ENCODE data around the gene GNAL. TPM values are rescaled to one million over a fixed set of nuclear protein-coding genes. Genes with fewer than 3 reads are reported as not detected.
"Not testable (repeated sequence)": the region's sequence is repeated elsewhere in the genome, so short reads cannot be mapped to it uniquely, and the experiment has no call there.

GNAL gene
- total RNA-seq, 3 donors from 2014 or later (not counting 1 experiment from before 2014, with no cell fraction given) = 10.9 to 15.0 (median 12.6) TPM

- Histone ChIP-seq H3K27ac (ENCODE audit: low read length) (peak overlapping the region; percentile 100), H3K4me1 (ENCODE audit: control insufficient read depth, insufficient read depth, low read length) (peaks cover 14% of the 10 kb centered on the region), H3K9me3 (ENCODE audit: control insufficient read depth, insufficient read depth, low read length) (no peaks in the 10 kb centered on the region), H3K36me3 (ENCODE audit: control insufficient read depth, insufficient read depth, low read length) (peaks cover 7% of the 10 kb centered on the region), H3K4me3 (ENCODE audit: low read length) (peak overlapping the region; percentile 43), H3K27me3 (ENCODE audit: control insufficient read depth, insufficient read depth, low read length) (no peaks in the 10 kb centered on the region)
- no peaks in the 10 kb centered on the region for H3K27me3 Mint-ChIP-seq (ENCODE audit: low read depth in 2 of 2)
- intact Hi-C loops (cut with micrococcal nuclease) = loop anchor here (5.0 kb wide), 1 partner anchor 1997 kb away; the partner anchor contains the start of gene VAPA
- H3K4me3 Mint-ChIP-seq = peak overlapping the region; percentile 94
- TF ChIP-seq CTCF (IDR thresholded peaks at IDR 0.05) = no peak
- no peak for DNase-seq
- peaks cover 9 to 30% of the 10 kb centered on the region in 2 donors for H3K4me1 Mint-ChIP-seq
- ATAC-seq = no peak
- no peaks in the 10 kb centered on the region for H3K9me3 Mint-ChIP-seq
- peaks cover under 1% of the 10 kb centered on the region for H3K36me3 Mint-ChIP-seq
- H3K27ac Mint-ChIP-seq = peak overlapping the region; percentile 91 to 96
- 1% methylated on average over 11 of the region's 13 CpGs for WGBS (ENCODE audit: insufficient coverage)
Measured at GRCh38 chr18:11909061-11909455, 220.0 kb downstream of the GNAL start.

GRCh38 chr18:11909591-11910026 is 220.5 kb downstream of the GNAL start:
- Histone ChIP-seq H3K27me3 (ENCODE audit: control insufficient read depth, insufficient read depth, low read length) (no peaks in the 10 kb centered on the region), H3K36me3 (ENCODE audit: control insufficient read depth, insufficient read depth, low read length) (peaks cover 4% of the 10 kb centered on the region), H3K4me1 (ENCODE audit: control insufficient read depth, insufficient read depth, low read length) (peaks cover 14% of the 10 kb centered on the region), H3K4me3 (ENCODE audit: low read length) (no peak overlapping the region), H3K9me3 (ENCODE audit: control insufficient read depth, insufficient read depth, low read length) (no peaks in the 10 kb centered on the region), H3K27ac (ENCODE audit: low read length) (peak overlapping the region; percentile 100)
- ATAC-seq (peak in 2 of 3 donors; percentile 13 to 38), DNase-seq (peak in 1 of 2 donors; percentile 9)
- intact Hi-C loops (cut with micrococcal nuclease) = loop anchor here (5.0 kb wide), 1 partner anchor 1997 kb away; the partner anchor contains the start of gene VAPA
- Mint-ChIP-seq H3K27me3 (ENCODE audit: low read depth in 2 of 2) (no peaks in the 10 kb centered on the region), H3K9me3 (no peaks in the 10 kb centered on the region), H3K4me3 (peak overlapping the region; percentile 94), H3K36me3 (no peaks in the 10 kb centered on the region), H3K27ac (peak overlapping the region; percentile 91 to 96), H3K4me1 (peaks cover 8 to 29% of the 10 kb centered on the region in 2 donors)
- whole genome bisulfite sequencing (ENCODE audit: insufficient coverage) = 33% methylated on average over 2 of the region's 2 CpGs
- no peak for TF ChIP-seq CTCF (IDR thresholded peaks at IDR 0.05)

GRCh38 chr18:11916880-11917279 is 227.8 kb downstream of the GNAL start:
- H3K27ac ChIP-seq (ENCODE audit: low read length); H3K4me3 Mint-ChIP-seq; H3K9me3 ChIP-seq (ENCODE audit: control insufficient read depth, insufficient read depth, low read length); H3K4me3 ChIP-seq (ENCODE audit: low read length); H3K4me1 ChIP-seq (ENCODE audit: control insufficient read depth, insufficient read depth, low read length); H3K4me1 Mint-ChIP-seq; H3K36me3 ChIP-seq (ENCODE audit: control insufficient read depth, insufficient read depth, low read length); H3K9me3 Mint-ChIP-seq; H3K36me3 Mint-ChIP-seq; DNase-seq; intact Hi-C loops (cut with micrococcal nuclease); H3K27ac Mint-ChIP-seq; H3K27me3 Mint-ChIP-seq (ENCODE audit: low read depth in 2 of 2); H3K27me3 ChIP-seq (ENCODE audit: control insufficient read depth, insufficient read depth, low read length): not testable (repeated sequence)
- WGBS (ENCODE audit: insufficient coverage) = 43% methylated on average over 3 of the region's 4 CpGs
- peak in 1 of 3 donors; percentile 63 for ATAC-seq

GRCh38 chr18:11919522-11919921 is 230.5 kb downstream of the GNAL start:
- WGBS (ENCODE audit: insufficient coverage) = 98% methylated on average over 3 of the region's 5 CpGs
- intact Hi-C loops (cut with micrococcal nuclease); H3K27me3 Mint-ChIP-seq (ENCODE audit: low read depth in 2 of 2); H3K27ac Mint-ChIP-seq; H3K9me3 ChIP-seq (ENCODE audit: control insufficient read depth, insufficient read depth, low read length); H3K4me3 ChIP-seq (ENCODE audit: low read length); H3K36me3 Mint-ChIP-seq; ATAC-seq; H3K27ac ChIP-seq (ENCODE audit: low read length); H3K9me3 Mint-ChIP-seq; H3K27me3 ChIP-seq (ENCODE audit: control insufficient read depth, insufficient read depth, low read length); H3K4me3 Mint-ChIP-seq; DNase-seq; H3K4me1 Mint-ChIP-seq; H3K4me1 ChIP-seq (ENCODE audit: control insufficient read depth, insufficient read depth, low read length); H3K36me3 ChIP-seq (ENCODE audit: control insufficient read depth, insufficient read depth, low read length): not testable (repeated sequence)

Measured in natural killer cell (primary cell).